BJ (cell line): Measurements from ENCODE around the gene EPHA6. TPM values are rescaled to one million over a fixed set of nuclear protein-coding genes. Genes with fewer than 3 reads are reported as not detected.

Experiments
- CTCF ChIA-PET: fragments of 350-600 bp; formaldehyde crosslinking; extraction: SDS; loops from one replicate; lab custom pipeline; 2021; ENCODE audit warnings: antibody characterized with exemption, inconsistent platforms; lab: Yijun Ruan, JAX
- POLR2A ChIA-PET: fragments of 300-600 bp; sonication (Branson Sonifier 250); formaldehyde crosslinking; extraction: SDS; loops from one replicate; lab custom pipeline; 2021; ENCODE audit warnings: antibody characterized with exemption; lab: Charles Lee
- DNase-seq: peaks from one replicate; pipeline ENCODE4 v3.0.0-alpha.2; 2011; ENCODE audit warnings: low read depth
- H3K27me3 ChIP-seq: 2 replicates; pipeline ENCODE4 v1.6.0; 2011; ENCODE audit warnings: low read length; ENCODE audit not compliant: control insufficient read depth, insufficient read depth
- H3K36me3 ChIP-seq: 2 replicates; pipeline ENCODE4 v1.5.1; 2011; ENCODE audit warnings: low read length; ENCODE audit not compliant: control insufficient read depth, insufficient read depth
- H3K4me3 ChIP-seq: 2 replicates; pipeline ENCODE4 v1.5.1; 2011; ENCODE audit warnings: low read depth, mild to moderate bottlenecking, control low read depth, low read length
- polyA plus RNA-seq: library from polyadenylated mRNA; depleted of rRNA; stranded (reverse); fragments of >200 nt; gene quantifications from 2 replicates; pipeline ENCODE4 v1.2.3, GENCODE V29; 2011
- TF ChIP-seq, protein P1 (sequence below): IDR thresholded peaks from 2 replicates; pipeline ENCODE4 v1.5.1; 2011; ENCODE audit warnings: low read depth, mild to moderate bottlenecking, control low read depth, inconsistent platforms, low read length, moderate library complexity; ENCODE audit not compliant: insufficient read depth

EPHA6 gene
- polyA plus RNA-seq, 1 experiment = not detected

DNA sequence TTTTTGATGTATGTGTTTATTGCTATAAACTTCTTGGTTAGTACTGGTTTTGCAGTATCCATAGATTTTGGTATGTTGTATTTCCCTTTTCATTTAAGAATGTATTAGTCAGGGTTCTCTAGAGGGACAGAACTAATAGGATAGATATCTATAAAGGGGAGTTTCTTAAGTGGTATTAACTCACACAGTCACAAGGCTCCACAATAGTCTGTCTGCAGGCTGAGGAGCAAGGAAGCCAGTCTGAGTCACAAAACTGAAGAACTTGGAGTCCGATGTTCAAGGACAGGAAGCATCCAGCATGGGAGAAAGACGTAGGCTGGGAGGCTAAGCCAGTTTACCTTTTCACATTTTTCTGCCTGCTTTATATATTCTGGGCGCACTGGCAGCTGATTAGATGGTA, 958.5 kb downstream of the EPHA6 start:
- Histone ChIP-seq H3K27me3 (no peaks in the 10 kb centered on the region), H3K36me3 (no peaks in the 10 kb centered on the region), H3K4me3 (no peak overlapping the region)
- CTCF ChIA-PET = no interaction called here
- POLR2A ChIA-PET = no interaction called here
- TF ChIP-seq, protein P1, sequence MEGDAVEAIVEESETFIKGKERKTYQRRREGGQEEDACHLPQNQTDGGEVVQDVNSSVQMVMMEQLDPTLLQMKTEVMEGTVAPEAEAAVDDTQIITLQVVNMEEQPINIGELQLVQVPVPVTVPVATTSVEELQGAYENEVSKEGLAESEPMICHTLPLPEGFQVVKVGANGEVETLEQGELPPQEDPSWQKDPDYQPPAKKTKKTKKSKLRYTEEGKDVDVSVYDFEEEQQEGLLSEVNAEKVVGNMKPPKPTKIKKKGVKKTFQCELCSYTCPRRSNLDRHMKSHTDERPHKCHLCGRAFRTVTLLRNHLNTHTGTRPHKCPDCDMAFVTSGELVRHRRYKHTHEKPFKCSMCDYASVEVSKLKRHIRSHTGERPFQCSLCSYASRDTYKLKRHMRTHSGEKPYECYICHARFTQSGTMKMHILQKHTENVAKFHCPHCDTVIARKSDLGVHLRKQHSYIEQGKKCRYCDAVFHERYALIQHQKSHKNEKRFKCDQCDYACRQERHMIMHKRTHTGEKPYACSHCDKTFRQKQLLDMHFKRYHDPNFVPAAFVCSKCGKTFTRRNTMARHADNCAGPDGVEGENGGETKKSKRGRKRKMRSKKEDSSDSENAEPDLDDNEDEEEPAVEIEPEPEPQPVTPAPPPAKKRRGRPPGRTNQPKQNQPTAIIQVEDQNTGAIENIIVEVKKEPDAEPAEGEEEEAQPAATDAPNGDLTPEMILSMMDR = no peak
- DNase-seq = no peak

- DNase-seq = no peak
- CTCF ChIA-PET = interaction anchor here (1.2 kb wide), 1 partner anchor 261 kb away, joined by 3 read pairs; no protein-coding TSS in a partner anchor
- TF ChIP-seq, protein P1 = no peak
- H3K36me3 ChIP-seq = no peaks in the 10 kb centered on the region
- POLR2A ChIA-PET = no interaction called here
- no peak overlapping the region for H3K4me3 ChIP-seq
- no peaks in the 10 kb centered on the region for H3K27me3 ChIP-seq
These were observed 963.8 kb downstream of the EPHA6 start for GRCh38 chr3:97778152-97778551.

DNA sequence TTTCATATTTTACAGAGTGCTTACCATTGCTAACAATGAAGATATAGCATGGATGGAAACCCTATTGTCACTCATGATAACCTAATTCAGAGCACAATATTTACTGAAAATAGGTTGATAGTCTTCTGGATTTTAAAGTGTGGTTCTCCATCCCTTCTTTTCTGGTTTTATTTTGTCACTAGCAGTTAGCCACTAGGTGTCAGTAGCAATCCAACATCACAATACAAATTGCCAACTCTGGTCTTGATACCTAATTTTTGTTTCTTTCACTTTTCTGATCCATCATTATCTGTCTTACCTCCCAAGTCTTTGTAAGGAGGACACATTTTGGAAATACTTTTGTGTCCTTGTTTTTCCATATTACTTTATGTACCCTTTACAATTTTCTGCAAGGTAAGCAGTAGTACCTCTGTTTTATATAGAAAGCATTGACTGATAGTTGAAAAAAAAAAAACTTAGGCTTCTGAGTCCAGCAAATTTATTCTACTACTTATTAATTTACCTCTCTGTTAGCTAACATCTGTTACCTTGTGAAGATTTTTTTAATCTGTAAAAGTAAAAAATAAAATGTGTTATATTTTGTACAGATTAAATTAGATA, 979.1 kb downstream of the EPHA6 start:
- ChIA-PET POLR2A (no interaction called here), CTCF (interaction anchor here (0.6 to 4.5 kb wide), 9 partner anchors 10 to 256 kb away, joined by 3 to 78 read pairs (median 4); no protein-coding TSS in a partner anchor)
- TF ChIP-seq, protein P1 = peak; percentile 72

GRCh38 chr3:97795951-97796350, 981.6 kb downstream of the EPHA6 start:
- POLR2A ChIA-PET = no interaction called here
- DNase-seq = no peak
- no peak overlapping the region for H3K4me3 ChIP-seq
- H3K27me3 ChIP-seq = no peaks in the 10 kb centered on the region
- CTCF ChIA-PET = interaction anchor here (1.1 to 4.5 kb wide), 2 partner anchors 226 to 230 kb away, joined by 3 to 78 read pairs; no protein-coding TSS in a partner anchor
- TF ChIP-seq, protein P1 = no peak
- H3K36me3 ChIP-seq = no peaks in the 10 kb centered on the region

More for the DNA sequence above, 979.1 kb downstream of the EPHA6 start:
- H3K27me3 ChIP-seq = no peaks in the 10 kb centered on the region
- no peak overlapping the region for H3K4me3 ChIP-seq
- H3K36me3 ChIP-seq = no peaks in the 10 kb centered on the region
- DNase-seq = peak; percentile 6
